Parathyroid adenoma (tissue), 2 donors: Measurements from ENCODE around the gene CSF2.

Source experiments
- H2AFZ ChIP-seq: fragments of 300-600 bp; sonication (generic); one replicate; pipeline ENCODE4 v1.7.0; 2017; ENCODE audit warnings: antibody characterized with exemption, mild to moderate bottlenecking
- H3K27ac ChIP-seq: fragments of 300-600 bp; sonication (generic); one replicate; pipeline ENCODE4 v1.7.0; 2017
- H3K27me3 ChIP-seq: fragments of 300-600 bp; sonication (generic); one replicate; pipeline ENCODE4 v1.7.0; 2017; ENCODE audit warnings: low read length; ENCODE audit not compliant: control insufficient read depth, insufficient read depth
- H3K36me3 ChIP-seq: fragments of 300-600 bp; sonication (generic); one replicate; pipeline ENCODE4 v1.7.0; 2017; ENCODE audit warnings: low read length; ENCODE audit not compliant: control insufficient read depth, insufficient read depth
- H3K4me1 ChIP-seq: fragments of 300-600 bp; sonication (generic); one replicate; pipeline ENCODE4 v1.7.0; 2017; ENCODE audit warnings: control low read depth
- H3K4me2 ChIP-seq: fragments of 300-600 bp; sonication (generic); one replicate; pipeline ENCODE4 v1.7.0; 2017; ENCODE audit warnings: low read length
- H3K4me3 ChIP-seq: fragments of 300-600 bp; sonication (generic); one replicate; pipeline ENCODE4 v1.7.0; 2017; ENCODE audit warnings: low read depth, low read length
- H3K79me2 ChIP-seq: fragments of 300-600 bp; sonication (generic); one replicate; pipeline ENCODE4 v1.7.0; 2017; ENCODE audit warnings: control low read depth
- H3K9ac ChIP-seq: fragments of 300-600 bp; sonication (generic); one replicate; pipeline ENCODE4 v1.7.0; 2017; ENCODE audit warnings: mild to moderate bottlenecking
- H3K9me3 ChIP-seq: fragments of 300-600 bp; sonication (generic); one replicate; pipeline ENCODE4 v1.7.0; 2017; ENCODE audit warnings: low read length; ENCODE audit not compliant: control insufficient read depth
- CTCF ChIP-seq: fragments of 300-600 bp; sonication (generic); IDR thresholded peaks from one replicate; pipeline ENCODE4 v1.7.0; 2017; ENCODE audit warnings: antibody characterized with exemption, mild to moderate bottlenecking
- donor health status: primary hyperparathyroidism.

CSF2 gene

GRCh38 chr5:132059696-132060500 is 13.7 kb upstream of the CSF2 start:
- Histone ChIP-seq H3K27ac (no peak overlapping the region), H3K36me3 (no peaks in the 10 kb centered on the region), H3K9ac (no peak overlapping the region), H3K4me3 (no peak overlapping the region), H3K79me2 (no peaks in the 10 kb centered on the region), H3K4me1 (no peaks in the 10 kb centered on the region), H3K4me2 (no peak overlapping the region), H3K27me3 (no peaks in the 10 kb centered on the region), H2AFZ (no peak overlapping the region), H3K9me3 (no peaks in the 10 kb centered on the region)
- TF ChIP-seq CTCF = no peak

- no peak for TF ChIP-seq CTCF
Measured at GRCh38 chr5:132060501-132061161, 13.0 kb upstream of the CSF2 start, which contains the start of gene IL3. TSS of gene IL3 (plus strand) at chr5:132060655. CDS start at chr5:132060707, 52 bp downstream.

GRCh38 chr5:132063090-132063911 is 10.3 kb upstream of the CSF2 start:
- no peak overlapping the region for H3K27ac ChIP-seq
- TF ChIP-seq CTCF = peak; percentile 97

More at GRCh38 chr5:132060501-132061161, 13.0 kb upstream of the CSF2 start, which contains the start of gene IL3:
- Histone ChIP-seq H3K4me3 (no peak within 1 kb of the TSS), H3K79me2 (no peaks in the 10 kb centered on the region), H3K27me3 (no peaks in the 10 kb centered on the region), H3K4me1 (no peaks in the 10 kb centered on the region), H3K36me3 (no peaks in the 10 kb centered on the region), H3K9ac (no peak within 1 kb of the TSS), H3K27ac (no peak within 1 kb of the TSS), H2AFZ (no peak within 1 kb of the TSS), H3K9me3 (no peaks in the 10 kb centered on the region), H3K4me2 (no peak within 1 kb of the TSS)

GRCh38 chr5:132064140-132064539 is 9.4 kb upstream of the CSF2 start:
- H3K27ac ChIP-seq = no peak overlapping the region
- H3K4me2 ChIP-seq = no peak overlapping the region
- H3K9ac ChIP-seq = no peak overlapping the region
- no peaks in the 10 kb centered on the region for H3K27me3 ChIP-seq
- no peaks in the 10 kb centered on the region for H3K79me2 ChIP-seq
- H3K36me3 ChIP-seq = no peaks in the 10 kb centered on the region
- no peak overlapping the region for H2AFZ ChIP-seq
- H3K4me3 ChIP-seq = no peak overlapping the region
- no peaks in the 10 kb centered on the region for H3K4me1 ChIP-seq
- H3K9me3 ChIP-seq = no peaks in the 10 kb centered on the region
- no peak for TF ChIP-seq CTCF

More at GRCh38 chr5:132063090-132063911, 10.3 kb upstream of the CSF2 start:
- H2AFZ ChIP-seq = no peak overlapping the region
- H3K4me2 ChIP-seq = no peak overlapping the region
- no peaks in the 10 kb centered on the region for H3K36me3 ChIP-seq
- H3K79me2 ChIP-seq = no peaks in the 10 kb centered on the region
- H3K9me3 ChIP-seq = no peaks in the 10 kb centered on the region
- no peak overlapping the region for H3K9ac ChIP-seq
- no peaks in the 10 kb centered on the region for H3K4me1 ChIP-seq
- no peaks in the 10 kb centered on the region for H3K27me3 ChIP-seq
- H3K4me3 ChIP-seq = no peak overlapping the region
